GM19035 (cell line): ENCODE results near the gene ALLC.

Source experiments
- ATAC-seq: cut with Tn5 transposase; IDR thresholded peaks from one replicate; pipeline ENCODE4 v1.9.1; 2021; ENCODE audit not compliant: unreplicated experiment

The ALLC gene

GRCh38 chr2:3712831-3713503 is 55.0 kb downstream of the ALLC start:
- ATAC-seq: no peak

- no peak for ATAC-seq
Measured at GRCh38 chr2:3718679-3719078, 60.7 kb downstream of the ALLC start.

DNA sequence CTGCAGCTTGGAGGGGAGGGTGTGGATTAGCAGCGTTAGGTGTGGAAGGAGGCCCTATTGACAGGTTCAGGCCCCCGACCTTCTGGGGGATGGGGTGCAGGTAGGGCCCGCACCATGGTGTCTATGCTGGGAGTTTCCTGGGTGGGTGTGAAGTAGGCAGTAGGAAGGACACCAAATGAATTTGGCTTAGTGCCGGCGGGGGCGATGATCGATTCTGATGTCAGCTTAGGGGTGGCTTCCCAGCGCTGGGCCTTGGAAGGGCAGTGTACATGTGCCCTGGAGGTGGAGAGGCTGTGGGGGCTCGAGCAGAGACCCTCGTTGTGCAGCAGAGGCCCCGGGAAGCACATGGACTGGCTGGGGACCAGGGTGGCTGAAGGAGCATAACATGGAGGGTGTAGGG is 67.0 kb downstream of the ALLC start:
- ATAC-seq: no peak

- ATAC-seq: no peak
Measured at GRCh38 chr2:3725458-3726250, 67.7 kb downstream of the ALLC start.

DNA sequence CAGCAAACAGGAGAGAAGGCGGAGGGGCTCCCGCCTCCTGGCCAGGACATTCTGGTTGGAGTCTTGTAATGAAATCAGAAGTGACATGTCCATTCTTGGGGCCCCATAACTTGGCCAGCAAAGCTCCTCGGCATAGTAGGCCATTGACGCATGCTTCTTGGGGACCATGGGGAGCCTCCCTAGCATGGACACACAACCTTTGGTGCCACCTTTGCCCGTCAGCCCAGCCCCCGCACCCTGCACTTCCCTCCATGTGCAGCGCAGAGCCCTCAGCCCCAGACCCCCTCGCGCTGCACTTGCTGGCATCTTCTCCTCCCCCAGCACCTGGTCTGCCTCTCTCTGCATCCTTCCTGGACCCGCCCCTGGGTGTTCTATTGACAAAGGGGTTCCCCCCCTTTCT is 68.5 kb downstream of the ALLC start:
- ATAC-seq: no peak

DNA sequence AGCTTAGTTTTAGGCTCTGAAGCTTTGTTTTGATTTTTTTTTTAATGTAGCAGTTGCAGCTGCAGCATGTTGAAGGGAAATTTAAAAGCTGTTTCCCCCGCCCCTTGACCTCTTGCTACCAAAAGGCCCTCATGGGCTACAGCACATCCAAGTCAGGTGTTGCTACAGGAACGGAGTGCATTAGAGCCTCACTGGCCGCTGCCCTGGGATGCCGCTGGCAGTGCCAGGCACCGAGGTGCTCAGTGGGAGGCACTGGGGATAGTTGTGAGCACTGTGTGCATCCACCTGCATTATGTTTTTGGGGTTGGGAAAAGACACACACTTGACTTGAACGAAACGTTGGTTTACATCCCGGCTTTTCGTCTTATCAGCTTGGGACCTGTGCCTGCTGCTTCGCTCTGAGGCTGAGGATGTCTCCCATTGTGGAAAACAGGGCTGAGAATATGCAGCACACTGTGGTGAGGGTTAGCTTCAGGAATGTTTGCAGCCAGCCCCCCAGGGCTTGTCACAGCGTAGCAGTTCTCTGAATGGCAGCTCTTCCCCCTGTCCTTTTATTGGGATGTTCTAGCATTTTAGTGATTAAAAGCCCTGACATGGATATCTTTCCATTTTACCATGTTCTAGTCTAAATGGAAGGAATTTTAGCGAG is 69.5 kb downstream of the ALLC start:
- ATAC-seq: no peak

DNA sequence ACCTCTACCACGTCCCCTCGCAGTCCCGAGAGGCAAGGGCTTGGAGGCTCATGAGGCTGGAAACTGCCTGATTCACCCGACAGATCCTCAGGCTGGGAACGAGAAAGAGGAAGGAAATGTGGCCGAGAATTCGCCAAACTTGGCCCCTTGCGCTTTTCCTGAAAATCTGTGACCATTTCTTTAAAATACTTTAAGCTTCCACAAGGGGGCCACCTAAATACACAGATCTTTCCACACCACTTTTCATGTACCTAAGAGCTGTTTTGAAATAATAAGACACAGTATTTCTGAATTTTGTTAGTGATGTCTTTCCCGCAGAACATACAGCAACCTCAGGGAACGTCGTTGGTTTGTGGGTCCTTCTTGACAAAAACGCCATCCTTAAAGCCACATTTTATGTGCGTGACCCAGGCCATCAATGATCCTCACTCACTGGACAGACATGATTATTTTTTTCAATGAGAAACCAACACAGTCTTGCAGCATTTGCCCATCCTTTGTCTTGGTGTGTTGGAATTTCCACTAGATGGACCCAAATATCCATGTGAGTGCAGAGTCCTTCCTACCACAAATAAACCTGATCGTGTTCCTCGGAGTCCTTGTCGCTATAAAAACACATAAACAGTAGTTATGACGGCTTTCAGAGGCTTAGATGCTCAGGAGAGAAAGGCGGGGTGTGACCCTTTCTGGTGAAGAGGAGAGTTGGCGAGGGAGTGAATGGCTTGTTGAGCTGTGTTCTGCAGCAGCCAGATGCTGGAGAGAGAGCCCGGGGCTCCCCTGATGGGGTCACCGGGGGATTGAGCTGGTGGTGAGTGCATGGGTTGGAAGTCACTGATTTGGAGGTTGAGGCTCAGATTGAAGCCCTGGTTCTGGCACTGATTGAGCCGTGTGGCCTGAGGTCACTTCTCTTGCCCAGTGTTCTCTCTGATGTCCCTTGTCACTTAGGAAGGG is 70.4 kb downstream of the ALLC start:
- ATAC-seq: no peak

DNA sequence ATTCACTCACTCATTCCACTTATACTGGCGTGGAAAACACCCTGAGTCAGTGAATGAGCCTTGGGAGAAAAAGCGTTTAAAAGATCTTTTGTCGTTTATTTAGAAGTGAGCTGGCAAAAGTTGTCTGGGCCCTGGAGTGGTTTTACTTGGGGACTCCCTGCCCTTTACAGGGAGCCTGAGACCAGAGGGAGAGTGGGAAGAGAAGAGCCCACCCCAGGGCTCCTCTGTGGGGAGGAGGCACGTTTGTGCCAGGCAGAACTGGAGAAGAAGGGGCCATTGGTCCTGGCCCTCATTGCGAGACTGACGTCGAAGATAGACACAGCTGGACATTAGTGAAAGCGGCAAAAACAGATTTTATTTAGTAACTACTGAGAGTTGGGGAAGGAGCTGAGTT is 71.1 kb downstream of the ALLC start:
- ATAC-seq: no peak

DNA sequence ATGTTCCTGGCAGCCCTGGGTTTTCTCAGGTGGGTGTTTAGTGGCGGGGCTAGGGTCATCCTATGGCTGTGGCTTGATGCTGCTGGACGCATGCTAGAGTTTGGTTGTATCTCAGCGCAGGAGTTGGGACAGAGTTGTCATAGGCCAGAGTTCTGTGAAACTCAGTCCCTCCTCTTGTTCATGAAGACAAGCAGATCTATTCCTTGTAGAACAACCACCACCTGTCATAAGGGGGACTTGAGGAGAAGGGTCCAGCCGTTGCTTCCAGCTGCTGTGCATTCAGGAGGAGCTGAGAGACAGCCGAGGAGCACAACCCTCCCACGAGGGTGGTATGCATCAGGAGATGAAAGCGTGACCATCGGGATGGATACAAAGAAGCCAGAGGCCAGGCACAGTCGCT is 71.8 kb downstream of the ALLC start:
- no peak for ATAC-seq

DNA sequence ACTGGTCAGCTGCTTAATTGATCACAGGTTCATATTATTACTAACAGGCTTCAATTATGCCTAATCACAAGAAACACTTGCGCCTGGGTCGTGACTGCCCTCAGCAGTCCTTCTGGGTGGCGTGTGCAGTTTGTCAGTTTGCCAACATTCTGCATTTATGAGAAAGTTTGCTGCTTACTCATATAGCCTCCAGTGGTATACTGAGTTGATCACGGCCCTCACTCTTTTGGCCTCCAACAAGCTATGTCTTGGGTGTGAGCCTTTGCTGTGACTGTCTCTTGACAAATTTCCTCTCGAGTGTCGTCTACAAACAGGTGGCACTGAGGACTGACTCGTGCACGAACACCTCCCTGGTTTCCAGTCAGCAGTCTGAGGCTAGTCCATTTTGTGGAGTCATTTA is 72.6 kb downstream of the ALLC start:
- ATAC-seq: no peak

DNA sequence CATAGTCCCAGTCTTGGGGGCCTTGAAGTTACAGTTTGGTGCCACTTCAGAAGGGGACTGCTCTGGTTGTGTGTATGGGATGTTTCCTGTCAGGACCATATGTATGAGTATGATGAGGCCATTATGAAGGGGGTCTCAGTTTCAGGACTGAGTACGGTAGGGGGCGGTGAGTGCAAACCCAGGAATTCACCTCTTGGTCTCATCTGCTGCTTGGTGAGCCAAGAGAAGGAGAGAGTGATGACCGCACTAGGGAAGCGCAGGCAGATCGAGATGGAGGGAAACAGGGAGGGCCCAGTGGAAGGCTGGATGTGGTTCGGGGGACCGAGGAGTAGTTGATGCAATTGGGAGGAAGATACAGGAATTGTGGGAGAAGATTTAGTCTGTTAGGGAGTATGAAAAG is 73.8 kb downstream of the ALLC start:
- no peak for ATAC-seq

DNA sequence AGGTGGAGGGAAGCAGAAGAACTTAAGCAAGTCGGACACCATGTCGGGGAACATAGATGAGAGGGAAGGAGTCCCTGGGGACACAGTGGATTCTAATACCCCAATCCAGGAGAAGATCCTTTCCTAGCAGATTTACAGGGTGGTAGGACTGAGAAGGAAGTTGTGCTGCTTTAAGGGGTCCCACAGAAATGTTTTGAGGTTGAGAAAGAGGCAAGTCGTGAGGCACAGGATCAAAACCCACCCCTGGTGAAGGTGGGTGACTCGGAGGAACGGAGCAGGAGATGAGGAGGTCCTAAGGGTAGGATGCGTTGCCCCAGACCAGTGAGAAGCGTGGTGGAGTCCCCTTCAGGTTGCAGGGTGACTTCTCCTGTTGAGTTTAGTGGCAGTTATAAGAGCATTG is 78.1 kb downstream of the ALLC start:
- no peak for ATAC-seq

DNA sequence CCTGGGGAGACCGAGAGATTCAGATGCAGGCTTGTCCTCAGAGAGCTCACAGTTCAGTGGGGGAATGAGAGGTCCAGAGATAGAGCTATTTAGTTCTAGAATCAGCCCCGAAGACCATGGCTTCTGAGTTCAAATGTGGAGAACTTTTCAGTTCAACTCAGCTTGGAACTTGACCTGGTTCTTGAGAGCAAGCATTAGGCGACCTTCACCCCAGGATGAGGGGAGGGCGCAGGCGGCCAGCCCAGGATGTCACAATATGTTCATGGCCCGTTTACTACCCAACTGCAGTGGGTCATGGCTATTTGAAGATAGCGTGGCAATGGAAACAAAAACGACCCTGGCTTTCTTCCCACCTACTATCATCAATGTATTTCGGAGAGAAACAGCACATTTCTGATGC is 79.1 kb downstream of the ALLC start:
- no peak for ATAC-seq

DNA sequence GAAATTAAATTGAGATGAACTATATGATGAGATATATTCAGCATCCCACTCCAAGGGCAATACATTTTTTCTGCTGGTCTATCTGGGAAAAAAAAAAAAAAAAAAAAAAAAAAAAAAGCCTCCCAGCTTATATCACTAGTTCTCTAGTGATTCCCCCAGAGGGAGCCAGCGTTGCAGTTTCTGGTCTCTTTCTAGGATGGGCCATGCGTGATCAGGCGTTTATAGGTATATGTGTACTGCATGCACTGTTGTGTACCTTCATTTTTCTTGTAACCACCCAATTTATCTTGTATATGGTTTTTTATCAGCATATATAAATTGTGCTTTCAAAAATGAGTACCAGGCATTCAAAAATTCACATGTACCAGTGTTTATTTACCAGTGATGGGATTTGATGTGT is 80.5 kb downstream of the ALLC start:
- ATAC-seq: no peak

- no peak for ATAC-seq
Measured at GRCh38 chr2:3739313-3739712, 81.3 kb downstream of the ALLC start.

DNA sequence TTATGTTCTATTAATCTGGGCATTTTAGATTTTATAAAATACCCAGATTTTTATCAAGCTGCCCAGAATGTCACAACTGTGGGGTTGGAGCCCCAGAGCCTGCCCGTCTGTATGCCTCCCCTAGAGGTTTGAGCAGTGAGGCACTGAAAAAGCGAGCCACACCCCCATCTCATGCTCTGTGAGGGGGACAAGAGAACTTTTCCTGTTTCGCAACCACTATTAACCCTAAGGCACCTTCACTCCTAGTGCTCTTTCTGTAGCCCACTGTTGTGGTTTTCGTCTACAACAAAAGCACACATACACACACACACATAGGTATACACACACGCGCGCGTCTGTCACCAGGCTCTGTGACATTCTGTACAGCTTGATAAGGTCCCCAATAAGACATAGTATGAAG is 83.4 kb downstream of the ALLC start:
- no peak for ATAC-seq

DNA sequence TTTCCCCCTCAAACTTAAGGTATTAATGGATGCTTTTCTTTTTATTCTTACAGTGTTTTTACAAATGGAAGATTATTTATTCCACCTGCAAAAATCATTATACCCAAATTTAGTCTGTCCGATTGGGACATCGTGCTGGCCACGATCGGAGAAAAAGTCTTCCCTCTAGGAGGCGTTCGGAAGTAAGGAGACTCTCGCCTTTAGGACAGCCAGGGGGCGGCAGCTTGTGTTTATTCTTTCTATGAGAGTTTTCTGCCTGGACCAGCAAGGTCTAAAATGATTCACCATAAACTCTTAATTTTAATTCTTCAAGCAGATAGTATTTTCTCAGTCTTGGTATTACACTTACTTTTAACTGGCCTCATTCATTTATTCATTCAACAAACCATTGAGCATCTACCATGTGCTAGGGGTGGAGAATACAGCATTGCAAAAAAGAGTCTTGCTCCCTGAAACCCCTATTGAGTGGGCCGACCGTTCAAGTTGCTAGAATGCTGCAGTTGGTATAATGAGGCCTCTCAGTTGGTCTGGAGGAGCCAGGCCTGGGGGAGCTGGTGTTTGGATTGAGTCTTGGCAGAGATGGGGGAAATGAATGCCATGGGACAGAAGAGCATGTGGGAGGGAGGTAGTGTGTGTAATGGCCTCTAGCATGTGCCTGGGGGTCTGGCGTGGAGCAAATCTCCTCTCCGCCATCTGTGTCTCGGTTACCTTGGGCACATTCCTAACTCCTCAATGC is 84.0 kb downstream of the ALLC start:
- no peak for ATAC-seq

- ATAC-seq: no peak
Measured at GRCh38 chr2:3742743-3743508, 84.9 kb downstream of the ALLC start.

DNA sequence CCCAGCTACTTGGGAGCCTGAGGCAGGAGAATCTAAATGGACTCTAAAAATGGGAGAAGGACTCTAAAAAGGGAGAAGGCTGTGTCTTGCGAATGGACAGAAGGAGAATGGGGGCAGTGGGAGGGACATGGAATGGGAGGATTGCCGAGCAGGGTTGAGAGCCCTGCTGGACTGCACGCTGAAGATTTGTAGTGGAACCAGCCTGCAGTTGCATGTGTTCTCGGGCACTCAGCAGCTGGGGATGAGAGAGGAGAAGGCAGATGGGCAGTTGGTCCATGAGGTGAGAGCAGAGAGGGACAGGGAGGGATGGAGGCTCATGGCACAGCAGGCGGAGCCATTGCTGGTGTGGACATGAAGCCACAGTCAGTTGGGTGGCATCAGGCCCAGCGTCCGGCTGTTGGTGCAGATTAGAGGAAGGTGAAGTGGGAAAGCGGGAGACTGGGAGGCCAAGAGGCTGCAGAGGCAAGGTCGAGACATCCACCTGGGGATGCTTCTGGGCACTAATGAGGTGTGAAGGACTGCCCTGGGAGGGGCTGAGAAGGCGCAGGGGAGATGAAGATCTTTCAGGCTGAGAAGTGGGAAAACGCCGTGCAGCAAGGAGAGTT is 86.1 kb downstream of the ALLC start:
- no peak for ATAC-seq
